H1 (cell line): Measurements from ENCODE around the gene TRIM43.
"Not testable (repeated sequence)": the region's sequence is repeated elsewhere in the genome, so short reads cannot be mapped to it uniquely, and the experiment has no call there.

Experiments
- EZH2 ChIP-seq: fragments of 200-600 bp; sonication (generic); IDR thresholded peaks from 2 replicates; pipeline ENCODE4 v1.7.1; 2012; ENCODE audit warnings: low read depth, mild to moderate bottlenecking, moderate library complexity, low read length, inconsistent platforms; ENCODE audit not compliant: severe bottlenecking
- TF ChIP-seq, protein P1 (sequence below): IDR thresholded peaks from 2 replicates; pipeline ENCODE4 v1.6.1; 2011; ENCODE audit warnings: low read depth, mild to moderate bottlenecking, low read length; ENCODE audit not compliant: insufficient read depth

DNA sequence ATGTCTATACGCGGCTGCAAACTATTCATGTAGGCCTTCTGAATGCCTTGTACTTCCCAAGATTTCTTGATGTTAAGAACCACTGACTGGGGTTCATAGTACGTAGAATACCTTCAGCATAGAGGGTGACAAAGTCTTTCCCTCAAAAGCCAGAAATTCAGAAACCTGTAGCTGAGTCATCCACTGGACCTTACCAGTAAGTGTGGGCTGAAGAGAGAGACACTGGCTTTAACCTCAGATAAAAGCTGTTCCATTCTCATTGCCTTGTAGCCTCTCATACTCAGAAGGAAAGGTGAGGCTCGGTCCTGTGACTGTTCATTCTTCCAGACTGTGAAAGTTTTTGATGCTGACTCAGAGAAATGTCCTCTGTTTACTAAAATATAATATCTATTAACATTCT lies 9.5 kb downstream of the TRIM43 start:
- not testable (repeated sequence) for TF ChIP-seq EZH2
- TF ChIP-seq, protein P1, sequence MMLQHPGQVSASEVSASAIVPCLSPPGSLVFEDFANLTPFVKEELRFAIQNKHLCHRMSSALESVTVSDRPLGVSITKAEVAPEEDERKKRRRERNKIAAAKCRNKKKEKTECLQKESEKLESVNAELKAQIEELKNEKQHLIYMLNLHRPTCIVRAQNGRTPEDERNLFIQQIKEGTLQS = not testable (repeated sequence)
